GM03348 (cell line): Measurements from ENCODE around the gene AGBL4.
"Not testable (repeated sequence)": the region's sequence is repeated elsewhere in the genome, so short reads cannot be mapped to it uniquely, and the experiment has no call there.

Experiments used
- DNase-seq: peaks from one replicate; pipeline ENCODE4 v3.0.0; 2012; ENCODE audit warnings: low spot score

AGBL4 gene

GRCh38 chr1:50023292-50024159, at the start of gene AGBL4:
TSS of gene AGBL4 (minus strand) at chr1:50023954.
- peak; percentile 36 for DNase-seq

GRCh38 chr1:50066806-50067205, 43.1 kb upstream of the AGBL4 start:
- DNase-seq, result no peak

GRCh38 chr1:50060279-50060678, 36.5 kb upstream of the AGBL4 start:
- no peak for DNase-seq

GRCh38 chr1:50048791-50049190, 25.0 kb upstream of the AGBL4 start:
- no peak for DNase-seq

GRCh38 chr1:50047916-50048694, 24.4 kb upstream of the AGBL4 start:
- no peak for DNase-seq

GRCh38 chr1:50038237-50038809, 14.6 kb upstream of the AGBL4 start:
- no peak for DNase-seq

- DNase-seq, result no peak
Observed at GRCh38 chr1:50027794-50028193, 4.0 kb upstream of the AGBL4 start.

- DNase-seq, result no peak
Observed at GRCh38 chr1:49995734-49996133, 28.0 kb downstream of the AGBL4 start.

GRCh38 chr1:49971088-49971487, 52.7 kb downstream of the AGBL4 start:
- no peak for DNase-seq

GRCh38 chr1:49951385-49951784, 72.4 kb downstream of the AGBL4 start:
- DNase-seq, result no peak

GRCh38 chr1:49915301-49915700, 108.5 kb downstream of the AGBL4 start:
- not testable (repeated sequence) for DNase-seq

- DNase-seq, result no peak
Observed at GRCh38 chr1:49906365-49906764, 117.4 kb downstream of the AGBL4 start.

- DNase-seq, result no peak
Observed at GRCh38 chr1:49864581-49864980, 159.2 kb downstream of the AGBL4 start.

GRCh38 chr1:49854741-49855140, 169.0 kb downstream of the AGBL4 start:
- DNase-seq, result no peak

- no peak for DNase-seq
Observed at GRCh38 chr1:49842596-49842995, 181.2 kb downstream of the AGBL4 start.

- no peak for DNase-seq
Observed at GRCh38 chr1:49841767-49842166, 182.0 kb downstream of the AGBL4 start.

GRCh38 chr1:49824261-49824660, 199.5 kb downstream of the AGBL4 start:
- DNase-seq, result no peak

GRCh38 chr1:49817681-49818080, 206.1 kb downstream of the AGBL4 start:
- no peak for DNase-seq

GRCh38 chr1:49787013-49787412, 236.7 kb downstream of the AGBL4 start:
- DNase-seq, result not testable (repeated sequence)

- no peak for DNase-seq
Observed at GRCh38 chr1:49765034-49765433, 258.7 kb downstream of the AGBL4 start.

- DNase-seq, result not testable (repeated sequence)
Observed at GRCh38 chr1:49738118-49738517, 285.6 kb downstream of the AGBL4 start.

- DNase-seq, result no peak
Observed at GRCh38 chr1:49728377-49728776, 295.4 kb downstream of the AGBL4 start.

- no peak for DNase-seq
Observed at GRCh38 chr1:49723662-49724061, 300.1 kb downstream of the AGBL4 start.
